GM12875 (cell line): ENCODE data around the gene APEH.
A peak's percentile ranks its signal among the peaks of the same experiment; 100 is the strongest.

Experiments used
- H3K4me3 ChIP-seq: one replicate; pipeline ENCODE4 v1.5.1; 2011; ENCODE audit warnings: low read depth, low read length, control low read depth
- CTCF ChIP-seq: IDR thresholded peaks from 2 replicates; pipeline ENCODE4 v1.5.1; 2011; ENCODE audit warnings: low read depth, mild to moderate bottlenecking, control low read depth, inconsistent platforms, low read length, moderate library complexity, borderline replicate concordance; ENCODE audit not compliant: insufficient read depth

The APEH gene

GRCh38 chr3:49700453-49701128 lies 26.4 kb downstream of the APEH start:
- no peak for TF ChIP-seq CTCF
- no peak overlapping the region for H3K4me3 ChIP-seq

- H3K4me3 ChIP-seq = no peak overlapping the region
- TF ChIP-seq CTCF = peak; percentile 32; the same call in 1 of the 2 replicates
Observed at GRCh38 chr3:49701388-49702077, 27.4 kb downstream of the APEH start.

GRCh38 chr3:49702672-49703071 lies 28.5 kb downstream of the APEH start:
- no peak for TF ChIP-seq CTCF
- no peak overlapping the region for H3K4me3 ChIP-seq

- peak; percentile 94 for TF ChIP-seq CTCF
- no peak overlapping the region for H3K4me3 ChIP-seq
Observed at GRCh38 chr3:49703443-49703927, 29.3 kb downstream of the APEH start.

- TF ChIP-seq CTCF = no peak
Observed at GRCh38 chr3:49703956-49704355, 29.8 kb downstream of the APEH start.

GRCh38 chr3:49704629-49705028 lies 30.5 kb downstream of the APEH start:
- H3K4me3 ChIP-seq = no peak overlapping the region
- no peak for TF ChIP-seq CTCF

More at GRCh38 chr3:49703956-49704355, 29.8 kb downstream of the APEH start:
- H3K4me3 ChIP-seq = no peak overlapping the region
